HG03103 (cell line): Measurements from ENCODE around the gene C2orf49.

Experiments
- ATAC-seq: cut with Tn5 transposase; IDR thresholded peaks from one replicate; pipeline ENCODE4 v1.9.1; 2021; ENCODE audit warnings: low read depth; ENCODE audit not compliant: unreplicated experiment

The C2orf49 gene

DNA sequence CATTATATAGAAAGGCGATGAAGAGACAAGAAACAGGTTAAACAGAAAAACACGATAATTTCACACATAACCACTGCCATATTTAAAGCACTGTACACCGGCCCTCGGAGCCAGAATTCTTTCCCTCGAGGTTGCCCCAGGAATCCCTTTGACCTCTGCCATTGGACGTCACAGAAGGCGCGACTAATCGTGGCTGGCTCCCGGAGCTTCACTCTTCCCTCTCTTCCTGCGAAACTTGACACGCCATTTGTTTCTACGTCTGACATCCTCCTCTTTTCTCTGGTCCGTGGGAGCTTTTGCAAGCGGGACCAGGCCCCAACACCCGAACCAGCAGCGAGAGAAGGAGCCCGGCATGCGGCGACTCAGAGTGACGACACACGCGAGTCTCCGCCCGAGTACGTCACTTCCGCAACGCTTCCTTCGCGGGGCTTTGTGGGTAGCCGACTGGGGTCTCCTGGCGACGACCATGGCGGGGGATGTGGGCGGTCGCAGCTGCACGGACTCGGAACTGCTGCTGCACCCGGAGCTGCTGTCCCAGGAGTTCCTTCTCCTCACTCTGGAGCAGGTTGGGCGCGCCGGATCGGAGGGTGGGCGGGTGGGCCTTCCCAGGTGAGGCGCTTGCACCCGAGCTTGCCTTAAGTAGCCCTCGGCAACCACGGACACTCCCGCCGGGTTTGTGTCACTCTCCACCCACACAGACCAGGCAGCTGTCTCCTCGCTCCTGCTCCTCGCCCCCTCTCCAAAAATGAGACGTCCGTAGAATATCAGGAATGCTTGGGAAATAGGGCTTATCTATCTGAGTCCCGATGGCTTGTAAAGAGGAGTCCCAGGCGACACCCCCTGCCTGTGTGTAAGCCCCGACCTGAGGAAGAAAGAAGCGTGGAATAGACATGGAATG is at the start of gene C2orf49:
TSS of gene C2orf49 (plus strand) at position 419 of the 898 bp plus-strand sequence. CDS start at position 467, 48 bp downstream.
- peak; percentile 90 for ATAC-seq

GRCh38 chr2:105287692-105288091 is 49.6 kb upstream of the C2orf49 start:
- ATAC-seq = no peak

DNA sequence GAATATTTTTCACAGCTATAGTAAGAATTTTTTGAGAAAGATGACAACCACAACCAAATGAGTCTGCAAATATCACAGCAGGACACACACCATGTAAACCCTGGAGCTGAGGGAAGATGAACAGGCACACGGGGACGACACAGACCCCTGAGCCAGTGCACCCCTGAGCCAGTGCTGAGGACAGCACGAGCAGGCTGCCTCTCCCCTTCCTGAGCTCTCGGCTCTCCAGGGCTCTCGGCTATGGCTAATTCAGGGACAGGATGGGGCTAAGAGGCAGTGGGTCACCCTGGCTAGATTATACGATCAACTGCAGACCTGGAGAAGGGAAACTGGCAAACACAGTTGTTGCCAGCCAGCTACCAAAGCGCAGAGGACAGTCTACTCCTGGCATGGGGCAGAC is 49.2 kb upstream of the C2orf49 start:
- no peak for ATAC-seq

- ATAC-seq = no peak
Observed at GRCh38 chr2:105290981-105291660, 46.2 kb upstream of the C2orf49 start.

- no peak for ATAC-seq
Observed at GRCh38 chr2:105291981-105292380, 45.4 kb upstream of the C2orf49 start.

- no peak for ATAC-seq
Observed at GRCh38 chr2:105294046-105294445, 43.3 kb upstream of the C2orf49 start.

DNA sequence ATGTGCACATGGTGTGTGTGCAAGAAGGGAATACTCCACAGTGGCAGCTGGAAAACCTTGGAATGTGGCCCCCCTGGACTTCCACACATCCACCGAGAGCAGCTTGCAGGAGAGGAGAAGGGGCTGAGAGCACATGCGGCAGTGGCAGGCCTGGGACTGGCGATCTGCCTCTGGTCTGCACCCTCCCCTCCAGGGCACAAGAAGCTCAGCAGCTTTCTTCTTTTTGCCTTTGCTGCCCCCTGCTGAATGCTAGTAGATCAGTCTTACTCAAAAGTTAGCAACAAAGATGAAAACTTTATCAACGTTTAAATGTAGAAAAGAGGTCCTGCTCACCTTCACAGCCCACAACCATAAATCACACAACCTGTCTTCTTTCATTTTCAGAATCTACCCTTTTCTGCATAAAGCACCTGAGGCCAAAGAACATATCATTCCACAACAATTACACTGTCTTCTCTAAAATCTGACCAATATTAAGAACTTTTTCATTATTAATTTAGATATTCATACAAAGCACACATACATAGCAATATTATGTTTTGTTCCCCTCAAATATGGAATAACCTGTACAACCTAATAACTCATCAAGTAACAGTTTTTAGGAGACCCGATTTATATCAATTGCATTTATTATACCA is 42.4 kb upstream of the C2orf49 start:
- ATAC-seq = no peak

- ATAC-seq = no peak
Observed at GRCh38 chr2:105296017-105296611, 41.2 kb upstream of the C2orf49 start.

GRCh38 chr2:105297216-105297615 is 40.1 kb upstream of the C2orf49 start:
- ATAC-seq = no peak

DNA sequence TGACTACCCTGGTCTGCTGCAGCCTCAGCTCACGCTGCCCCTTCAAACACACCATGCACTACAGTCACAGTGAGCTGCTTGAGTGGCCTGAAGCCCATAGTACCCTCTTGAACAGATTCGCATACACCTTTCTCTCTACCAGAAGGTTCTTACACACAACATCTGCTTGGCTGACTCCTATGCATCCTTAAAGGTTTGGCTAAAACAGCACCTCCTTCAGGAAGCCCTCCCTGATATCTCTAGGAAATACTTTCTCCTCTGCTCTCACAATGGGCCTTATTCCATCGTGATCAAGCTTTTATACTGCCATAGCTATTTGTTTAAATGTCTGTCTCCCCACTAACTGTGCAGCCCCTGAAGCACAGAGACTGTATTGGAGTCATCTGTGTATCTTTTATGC is 39.3 kb upstream of the C2orf49 start:
- ATAC-seq = no peak

DNA sequence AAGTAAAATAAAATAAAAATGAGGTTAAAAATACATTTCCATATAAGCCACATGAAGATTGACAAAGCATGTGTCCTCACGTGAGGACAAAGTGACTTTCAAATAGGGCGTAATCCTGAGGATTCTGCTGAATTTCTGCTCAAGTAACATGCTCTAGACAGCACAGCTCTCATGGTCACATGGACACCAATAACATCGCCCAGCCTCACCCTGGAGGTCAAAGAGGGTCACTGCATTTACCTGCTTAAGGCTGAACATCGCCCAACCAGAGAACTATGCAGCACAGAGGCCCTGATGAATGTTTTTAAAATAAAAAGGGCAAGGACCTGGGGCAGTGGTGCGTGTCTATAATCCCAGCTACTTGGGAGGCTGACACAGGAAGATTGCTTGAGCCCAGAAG is 38.0 kb upstream of the C2orf49 start:
- ATAC-seq = no peak

DNA sequence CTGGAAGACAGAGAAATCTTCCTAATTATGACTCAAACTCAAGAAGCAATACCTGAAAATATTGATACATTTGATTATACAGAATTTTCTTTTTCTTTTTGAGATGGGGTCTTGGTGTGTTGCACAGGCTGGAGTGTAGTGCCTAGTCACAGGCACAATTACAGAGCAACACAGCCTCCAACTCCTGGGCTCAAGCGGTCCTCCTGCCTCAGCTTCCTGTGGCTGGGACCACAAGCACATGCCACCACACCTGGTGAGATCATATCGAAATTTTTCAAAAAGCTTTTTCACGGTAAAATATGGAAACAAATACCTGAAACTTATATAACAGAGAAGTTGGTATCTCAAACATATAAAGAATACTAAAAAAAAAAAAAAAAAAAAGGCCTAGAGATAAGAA is 35.7 kb upstream of the C2orf49 start:
- ATAC-seq = peak; percentile 63

- ATAC-seq = no peak
Observed at GRCh38 chr2:105307146-105307545, 30.2 kb upstream of the C2orf49 start.

DNA sequence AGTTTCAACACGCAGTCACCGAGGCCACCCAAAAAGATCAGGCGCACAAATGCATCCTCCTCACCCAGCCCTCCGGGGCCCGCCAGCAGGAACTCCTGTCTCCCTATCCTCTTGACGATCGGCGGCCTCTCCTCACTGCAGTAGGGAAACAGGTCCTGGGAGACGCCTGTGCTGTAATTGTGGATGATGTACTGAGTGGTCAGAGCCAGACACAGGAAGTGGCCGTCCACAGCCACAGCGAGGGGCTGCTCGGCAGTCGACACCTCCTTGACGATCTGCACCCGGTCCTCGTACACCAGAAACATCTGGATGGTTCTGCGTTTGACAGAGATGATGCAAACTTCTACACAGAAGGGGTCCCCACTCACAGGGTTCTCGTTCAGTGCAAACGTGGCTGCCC is 29.8 kb upstream of the C2orf49 start:
- ATAC-seq = no peak

DNA sequence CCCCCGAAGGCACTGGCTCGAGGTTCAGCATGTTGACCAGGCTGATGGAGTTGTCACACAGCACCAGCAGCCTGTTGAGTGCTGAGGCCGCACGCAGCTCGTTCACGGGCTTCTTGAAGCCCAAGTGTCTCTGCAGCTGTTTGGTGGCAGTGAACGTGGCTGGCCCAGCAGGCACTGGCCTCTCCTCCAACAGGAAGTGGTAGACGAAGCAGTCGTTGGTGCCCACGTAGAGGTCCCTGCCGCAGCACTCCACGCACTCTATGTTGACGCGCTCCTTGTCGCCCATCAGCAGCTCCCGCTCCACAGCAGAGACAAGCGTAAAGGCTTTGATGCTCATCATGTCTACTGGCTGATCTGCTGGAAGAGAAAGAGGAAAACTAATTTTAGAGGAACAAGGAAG is 29.4 kb upstream of the C2orf49 start:
- no peak for ATAC-seq

- no peak for ATAC-seq
Observed at GRCh38 chr2:105308382-105309146, 28.8 kb upstream of the C2orf49 start.

DNA sequence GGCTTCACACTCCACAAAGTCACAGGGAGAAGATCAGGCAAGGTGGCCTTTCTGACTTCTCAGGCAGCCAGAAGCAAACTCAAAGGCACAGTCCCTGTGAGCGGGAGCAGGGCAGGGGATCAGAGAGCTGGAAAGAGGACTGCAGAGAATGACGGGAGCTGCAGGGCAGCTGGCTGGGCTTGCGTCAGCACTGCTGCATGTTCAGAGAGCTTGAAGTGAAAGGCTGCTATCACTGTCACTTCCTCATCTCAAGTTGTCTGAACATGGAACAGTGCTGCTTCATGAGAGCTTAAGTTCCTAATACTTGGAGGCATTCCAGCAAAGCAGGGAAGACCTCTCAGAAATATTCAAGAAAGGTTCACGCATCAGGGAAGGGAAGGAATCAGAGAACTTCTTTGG is 28.2 kb upstream of the C2orf49 start:
- ATAC-seq = no peak

GRCh38 chr2:105313877-105314276 is 23.5 kb upstream of the C2orf49 start:
- ATAC-seq = no peak

DNA sequence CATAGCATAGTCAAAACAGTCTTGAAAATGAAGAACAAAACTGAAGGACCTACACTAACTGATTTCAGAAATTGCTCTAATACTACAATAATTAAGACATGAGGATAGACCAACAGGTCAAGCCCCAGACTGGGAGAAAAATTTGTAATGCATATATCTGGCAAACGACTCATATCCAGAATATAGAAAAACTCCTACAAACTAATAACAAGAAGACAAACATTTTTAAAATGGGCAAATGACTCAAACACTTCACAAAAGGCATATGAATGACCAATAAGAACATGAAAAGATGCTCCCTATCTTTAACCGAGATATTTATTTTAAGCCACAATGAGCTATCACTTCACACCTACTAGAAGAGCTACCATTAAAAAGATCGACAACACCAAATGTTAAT is 22.0 kb upstream of the C2orf49 start:
- ATAC-seq = peak; percentile 38

GRCh38 chr2:105317937-105318336 is 19.4 kb upstream of the C2orf49 start:
- ATAC-seq = no peak
